Tibial nerve (tissue), 3 donors: ENCODE results near the gene GNS.
"Not testable (repeated sequence)": the region's sequence is repeated elsewhere in the genome, so short reads cannot be mapped to it uniquely, and the experiment has no call there.

Experiments used
- POLR2A ChIP-seq, 2 donors: fragments of 450-650 bp; IDR thresholded peaks; one replicate each; pipeline ENCODE4 v1.6.1; 2017; ENCODE audit warnings: antibody characterized with exemption in 2 of 2, mild to moderate bottlenecking in 2 of 2, moderate library complexity in 2 of 2
- TF ChIP-seq, protein P1 (sequence below), 5 experiments: fragments of 200-600 bp in 3 of 5; fragments of 450-650 bp in 2 of 5; sonication (generic) in 3 of 5; IDR thresholded peaks; one replicate each; pipeline ENCODE4 v1.5.1; 2016 to 2019; ENCODE audit warnings: antibody characterized with exemption in 5 of 5, mild to moderate bottlenecking in 3 of 5, moderate library complexity in 2 of 5

GRCh38 chr12:64775147-64775736 lies 16.0 kb upstream of the GNS start:
- TF ChIP-seq, protein P1, sequence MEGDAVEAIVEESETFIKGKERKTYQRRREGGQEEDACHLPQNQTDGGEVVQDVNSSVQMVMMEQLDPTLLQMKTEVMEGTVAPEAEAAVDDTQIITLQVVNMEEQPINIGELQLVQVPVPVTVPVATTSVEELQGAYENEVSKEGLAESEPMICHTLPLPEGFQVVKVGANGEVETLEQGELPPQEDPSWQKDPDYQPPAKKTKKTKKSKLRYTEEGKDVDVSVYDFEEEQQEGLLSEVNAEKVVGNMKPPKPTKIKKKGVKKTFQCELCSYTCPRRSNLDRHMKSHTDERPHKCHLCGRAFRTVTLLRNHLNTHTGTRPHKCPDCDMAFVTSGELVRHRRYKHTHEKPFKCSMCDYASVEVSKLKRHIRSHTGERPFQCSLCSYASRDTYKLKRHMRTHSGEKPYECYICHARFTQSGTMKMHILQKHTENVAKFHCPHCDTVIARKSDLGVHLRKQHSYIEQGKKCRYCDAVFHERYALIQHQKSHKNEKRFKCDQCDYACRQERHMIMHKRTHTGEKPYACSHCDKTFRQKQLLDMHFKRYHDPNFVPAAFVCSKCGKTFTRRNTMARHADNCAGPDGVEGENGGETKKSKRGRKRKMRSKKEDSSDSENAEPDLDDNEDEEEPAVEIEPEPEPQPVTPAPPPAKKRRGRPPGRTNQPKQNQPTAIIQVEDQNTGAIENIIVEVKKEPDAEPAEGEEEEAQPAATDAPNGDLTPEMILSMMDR (IDR thresholded peaks at IDR 0.05), result not testable (repeated sequence)
- not testable (repeated sequence) for TF ChIP-seq POLR2A (IDR thresholded peaks at IDR 0.05)
